Colonic mucosa (tissue), 4 donors: ENCODE results near the gene UNC5C. TPM values are rescaled to one million over a fixed set of nuclear protein-coding genes. Genes with fewer than 3 reads are reported as not detected.

Experiments
- DNase-seq: peaks from one replicate; pipeline ENCODE4 v3.0.0-alpha.2; 2020
- H3K27ac ChIP-seq: fragments of 200-600 bp; one replicate; pipeline ENCODE4 v1.8.0; 2021
- H3K27me3 ChIP-seq: fragments of 200-600 bp; one replicate; pipeline ENCODE4 v1.8.0; 2021
- H3K36me3 ChIP-seq: fragments of 200-600 bp; one replicate; pipeline ENCODE4 v1.8.0; 2021
- H3K4me1 ChIP-seq: fragments of 200-600 bp; one replicate; pipeline ENCODE4 v1.8.0; 2021; ENCODE audit warnings: mild to moderate bottlenecking
- H3K4me3 ChIP-seq: fragments of 200-600 bp; one replicate; pipeline ENCODE4 v1.8.0; 2021
- H3K9ac ChIP-seq, 2 donors: one replicate each; pipeline ENCODE4 v1.7.0; 2013; ENCODE audit warnings: control low read depth in 2 of 2, low read depth in 2 of 2, low read length in 2 of 2
- H3K9me3 ChIP-seq: fragments of 200-600 bp; one replicate; pipeline ENCODE4 v1.8.0; 2021
- CTCF ChIP-seq: fragments of 200-600 bp; IDR thresholded peaks from one replicate; pipeline ENCODE4 v1.8.0; 2022; ENCODE audit warnings: antibody characterized with exemption, mild to moderate bottlenecking
- intact Hi-C: fragments of 100-400 bp; cut with DNase I; formaldehyde crosslinking; loops from one replicate; pipeline ENCODE4 v1.14.1; 2022
- total RNA-seq, 2 donors: library from RNA; stranded (reverse); fragmentation: NEBNext Ultra II Directional in 1 of 2; extraction: Animal tissue kit (Norgen Biotek cat#: 25700) in 1 of 2; gene quantifications; one replicate each; pipeline ENCODE4 v1.2.1, GENCODE V29; 2021
- donor health status: healthy.
- donor health status: DM: no; HTN: no; CAD: no.
- donor health status: DM: no; HTN: no; CAD: no.

UNC5C gene
- total RNA-seq, 2 donors from 2014 or later = 3.9 to 4.2 TPM

- no peaks in the 10 kb centered on the region for H3K4me1 ChIP-seq
- no peak for DNase-seq
- H3K36me3 ChIP-seq = no peaks in the 10 kb centered on the region
- H3K27me3 ChIP-seq = no peaks in the 10 kb centered on the region
- intact Hi-C loops = no loop called here
- TF ChIP-seq CTCF = no peak
- no peak overlapping the region for H3K9ac ChIP-seq
- no peak overlapping the region for H3K27ac ChIP-seq
- H3K9me3 ChIP-seq = no peaks in the 10 kb centered on the region
- no peak overlapping the region for H3K4me3 ChIP-seq
Observed at GRCh38 chr4:95504501-95504900, 44.3 kb downstream of the UNC5C start.

GRCh38 chr4:95500361-95500760, 48.4 kb downstream of the UNC5C start:
- Histone ChIP-seq H3K9me3 (no peaks in the 10 kb centered on the region), H3K36me3 (no peaks in the 10 kb centered on the region), H3K4me1 (no peaks in the 10 kb centered on the region), H3K9ac (no peak overlapping the region), H3K4me3 (no peak overlapping the region), H3K27ac (no peak overlapping the region), H3K27me3 (no peaks in the 10 kb centered on the region)
- no peak for DNase-seq
- no peak for TF ChIP-seq CTCF
- intact Hi-C loops = no loop called here

- TF ChIP-seq CTCF = no peak
- intact Hi-C loops = no loop called here
- Histone ChIP-seq H3K27ac (no peak overlapping the region), H3K4me1 (no peaks in the 10 kb centered on the region), H3K27me3 (no peaks in the 10 kb centered on the region), H3K9ac (no peak overlapping the region), H3K36me3 (no peaks in the 10 kb centered on the region), H3K4me3 (no peak overlapping the region), H3K9me3 (no peaks in the 10 kb centered on the region)
- DNase-seq = no peak
Observed at GRCh38 chr4:95499291-95499696, 49.5 kb downstream of the UNC5C start.

- intact Hi-C loops = no loop called here
- no peak for TF ChIP-seq CTCF
- H3K27me3 ChIP-seq = no peaks in the 10 kb centered on the region
- no peak overlapping the region for H3K4me3 ChIP-seq
- H3K9ac ChIP-seq = no peak overlapping the region
- H3K27ac ChIP-seq = no peak overlapping the region
- no peaks in the 10 kb centered on the region for H3K36me3 ChIP-seq
- no peaks in the 10 kb centered on the region for H3K9me3 ChIP-seq
- no peaks in the 10 kb centered on the region for H3K4me1 ChIP-seq
- no peak for DNase-seq
Observed at GRCh38 chr4:95494186-95494585, 54.6 kb downstream of the UNC5C start.

GRCh38 chr4:95478679-95479078, 70.1 kb downstream of the UNC5C start:
- Histone ChIP-seq H3K4me1 (no peaks in the 10 kb centered on the region), H3K9me3 (no peaks in the 10 kb centered on the region), H3K27ac (no peak overlapping the region), H3K36me3 (no peaks in the 10 kb centered on the region), H3K9ac (no peak overlapping the region), H3K4me3 (no peak overlapping the region), H3K27me3 (no peaks in the 10 kb centered on the region)
- intact Hi-C loops = no loop called here
- no peak for TF ChIP-seq CTCF
- no peak for DNase-seq

- Histone ChIP-seq H3K27ac (no peak overlapping the region), H3K4me1 (no peaks in the 10 kb centered on the region), H3K9ac (no peak overlapping the region), H3K9me3 (no peaks in the 10 kb centered on the region), H3K4me3 (no peak overlapping the region), H3K36me3 (no peaks in the 10 kb centered on the region), H3K27me3 (no peaks in the 10 kb centered on the region)
- no peak for TF ChIP-seq CTCF
- no peak for DNase-seq
- intact Hi-C loops = no loop called here
Observed at GRCh38 chr4:95476121-95476520, 72.7 kb downstream of the UNC5C start.
